ENCODE measurements around the gene LTBP2. TPM values are rescaled to one million over a fixed set of nuclear protein-coding genes. Genes with fewer than 3 reads are reported as not detected.

The LTBP2 gene
- total and polyA plus RNA-seq, 2 experiments from 2014 or later = 7.6 to 8.6 TPM

GRCh38 chr14:74645756-74646470, 33.9 kb upstream of the LTBP2 start:
- TF ChIP-seq EZH2 (IDR thresholded peaks at IDR 0.05; ENCODE audit: borderline replicate concordance) = no peak
- TF ChIP-seq, protein P1, sequence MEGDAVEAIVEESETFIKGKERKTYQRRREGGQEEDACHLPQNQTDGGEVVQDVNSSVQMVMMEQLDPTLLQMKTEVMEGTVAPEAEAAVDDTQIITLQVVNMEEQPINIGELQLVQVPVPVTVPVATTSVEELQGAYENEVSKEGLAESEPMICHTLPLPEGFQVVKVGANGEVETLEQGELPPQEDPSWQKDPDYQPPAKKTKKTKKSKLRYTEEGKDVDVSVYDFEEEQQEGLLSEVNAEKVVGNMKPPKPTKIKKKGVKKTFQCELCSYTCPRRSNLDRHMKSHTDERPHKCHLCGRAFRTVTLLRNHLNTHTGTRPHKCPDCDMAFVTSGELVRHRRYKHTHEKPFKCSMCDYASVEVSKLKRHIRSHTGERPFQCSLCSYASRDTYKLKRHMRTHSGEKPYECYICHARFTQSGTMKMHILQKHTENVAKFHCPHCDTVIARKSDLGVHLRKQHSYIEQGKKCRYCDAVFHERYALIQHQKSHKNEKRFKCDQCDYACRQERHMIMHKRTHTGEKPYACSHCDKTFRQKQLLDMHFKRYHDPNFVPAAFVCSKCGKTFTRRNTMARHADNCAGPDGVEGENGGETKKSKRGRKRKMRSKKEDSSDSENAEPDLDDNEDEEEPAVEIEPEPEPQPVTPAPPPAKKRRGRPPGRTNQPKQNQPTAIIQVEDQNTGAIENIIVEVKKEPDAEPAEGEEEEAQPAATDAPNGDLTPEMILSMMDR (IDR thresholded peaks at IDR 0.05; ENCODE audit: poor library complexity) = no peak
- TF ChIP-seq EZH2phosphoT487 (IDR thresholded peaks at IDR 0.05; ENCODE audit: low read depth, severe bottlenecking, unreplicated experiment) = no peak
- no peak overlapping the region for H3K4me3 ChIP-seq
- H4K20me1 ChIP-seq (ENCODE audit: insufficient read depth, poor library complexity, severe bottlenecking) = no peaks in the 10 kb centered on the region
- 68% methylated on average over 13 of the region's 13 CpGs for WGBS (ENCODE audit: low lambda C conversion rate, missing lambda C conversion rate)
- no peaks in the 10 kb centered on the region for H3K9me2 ChIP-seq (replicated peaks; ENCODE audit: insufficient read depth)
- H3K9me3 ChIP-seq (ENCODE audit: low read depth) = no peaks in the 10 kb centered on the region
- no peaks in the 10 kb centered on the region for H3K36me3 ChIP-seq (replicated peaks; ENCODE audit: insufficient read depth, low read depth)
- no peaks in the 10 kb centered on the region for H3K27me3 ChIP-seq
- DNase-seq (ENCODE audit: low spot score) = no peak
- H3K4me2 ChIP-seq = no peak overlapping the region
- H2AFZ ChIP-seq = no peak overlapping the region
- no peak overlapping the region for H3K27ac ChIP-seq
- H3K4me1 ChIP-seq (ENCODE audit: insufficient read depth) = peaks cover 21% of the 10 kb centered on the region
- no peaks in the 10 kb centered on the region for H3K79me2 ChIP-seq

DNA sequence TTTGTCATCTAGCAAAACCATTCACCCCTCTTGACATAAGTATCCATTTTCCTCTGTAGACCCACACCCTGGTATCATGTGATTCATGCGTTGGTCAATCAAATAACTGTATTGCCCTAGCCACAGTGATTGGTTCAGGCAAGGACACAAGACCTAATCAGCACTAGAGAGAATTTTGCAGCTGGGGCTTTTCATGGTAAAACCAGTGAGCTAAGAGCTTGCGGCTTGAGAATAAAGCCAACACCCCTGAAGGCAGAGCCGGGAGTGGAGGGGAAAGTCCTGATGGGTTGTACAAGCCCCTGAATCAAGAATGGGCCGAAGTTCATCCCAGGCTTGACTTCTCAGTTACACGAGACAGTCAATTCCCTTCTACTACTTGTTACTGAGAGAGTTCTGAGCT, 33.2 kb upstream of the LTBP2 start:
- Histone ChIP-seq H2AFZ (no peak overlapping the region), H3K36me3 (replicated peaks; ENCODE audit: insufficient read depth, low read depth) (no peaks in the 10 kb centered on the region), H3K27me3 (no peaks in the 10 kb centered on the region), H3K9me3 (ENCODE audit: low read depth) (no peaks in the 10 kb centered on the region), H3K4me3 (no peak overlapping the region), H3K9me2 (replicated peaks; ENCODE audit: insufficient read depth) (no peaks in the 10 kb centered on the region), H4K20me1 (ENCODE audit: insufficient read depth, poor library complexity, severe bottlenecking) (no peaks in the 10 kb centered on the region), H3K4me1 (ENCODE audit: insufficient read depth) (peaks cover 21% of the 10 kb centered on the region), H3K27ac (no peak overlapping the region), H3K4me2 (no peak overlapping the region), H3K79me2 (no peaks in the 10 kb centered on the region)
- DNase-seq (ENCODE audit: low spot score) = no peak
- TF ChIP-seq, protein P1 (IDR thresholded peaks at IDR 0.05; ENCODE audit: poor library complexity) = no peak
- TF ChIP-seq EZH2phosphoT487 (IDR thresholded peaks at IDR 0.05; ENCODE audit: low read depth, severe bottlenecking, unreplicated experiment) = no peak
- no peak for TF ChIP-seq EZH2 (IDR thresholded peaks at IDR 0.05; ENCODE audit: borderline replicate concordance)
- WGBS (ENCODE audit: low lambda C conversion rate, missing lambda C conversion rate) = 83% methylated on average over 5 of the region's 5 CpGs

DNA sequence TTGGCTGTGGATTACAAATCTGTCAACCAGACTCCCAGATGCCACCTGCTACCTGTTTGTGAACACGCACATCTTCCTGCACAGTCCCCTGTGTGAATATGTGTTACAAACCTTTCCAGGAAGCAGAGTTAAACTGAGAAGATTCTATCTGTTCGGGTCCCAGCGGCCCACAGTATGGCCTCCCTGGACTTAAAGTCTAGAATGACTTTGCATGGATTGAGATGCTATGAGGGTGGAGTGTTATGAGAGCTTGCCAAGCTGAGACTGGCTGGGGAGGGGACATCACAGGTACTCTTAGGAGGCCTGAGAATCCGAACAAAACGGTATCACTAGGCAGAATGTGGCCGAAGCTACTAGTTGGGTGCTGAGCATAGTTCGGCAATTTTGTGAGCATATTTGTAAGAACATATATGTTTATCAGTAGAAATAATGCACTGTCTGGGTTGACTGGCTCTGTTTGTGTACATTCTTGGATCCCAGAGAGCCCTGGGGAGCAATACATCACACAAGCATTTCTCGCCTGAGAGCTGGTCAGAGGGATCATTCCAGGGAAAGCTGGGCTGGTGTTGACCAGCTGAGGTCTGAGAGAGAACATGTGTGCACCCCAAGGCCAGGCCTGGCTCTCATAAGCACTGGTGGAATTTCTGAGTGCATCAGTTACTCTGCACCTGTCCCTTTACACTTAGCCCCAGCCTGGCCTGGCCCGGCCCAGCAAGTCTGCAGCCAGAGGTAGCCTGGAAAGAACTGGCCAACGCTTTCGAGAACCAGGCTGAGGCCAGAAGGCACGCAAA, 29.8 kb upstream of the LTBP2 start:
- H3K4me3 ChIP-seq = no peak overlapping the region
- H3K4me1 ChIP-seq (ENCODE audit: insufficient read depth) = peaks cover 6% of the 10 kb centered on the region
- TF ChIP-seq EZH2 (IDR thresholded peaks at IDR 0.05; ENCODE audit: borderline replicate concordance) (no peak), EZH2phosphoT487 (IDR thresholded peaks at IDR 0.05; ENCODE audit: low read depth, severe bottlenecking, unreplicated experiment) (no peak)
- TF ChIP-seq, protein P1 (IDR thresholded peaks at IDR 0.05; ENCODE audit: poor library complexity) = no peak
- no peak overlapping the region for H3K27ac ChIP-seq
- no peaks in the 10 kb centered on the region for H3K27me3 ChIP-seq
- H3K9me2 ChIP-seq (replicated peaks; ENCODE audit: insufficient read depth) = no peaks in the 10 kb centered on the region
- no peak for DNase-seq (ENCODE audit: low spot score)
- WGBS (ENCODE audit: low lambda C conversion rate, missing lambda C conversion rate) = 90% methylated on average over 12 of the region's 12 CpGs
- H3K4me2 ChIP-seq = no peak overlapping the region
- H2AFZ ChIP-seq = no peak overlapping the region
- no peaks in the 10 kb centered on the region for H3K36me3 ChIP-seq (replicated peaks; ENCODE audit: insufficient read depth, low read depth)
- no peaks in the 10 kb centered on the region for H4K20me1 ChIP-seq (ENCODE audit: insufficient read depth, poor library complexity, severe bottlenecking)
- H3K9me3 ChIP-seq (ENCODE audit: low read depth) = no peaks in the 10 kb centered on the region
- H3K79me2 ChIP-seq = no peaks in the 10 kb centered on the region

All from hepatocyte (in vitro differentiated cells).